Naive thymus-derived CD8-positive, alpha-beta T cell (primary cell): Measurements from ENCODE around the gene PACS1. TPM values are rescaled to one million over a fixed set of nuclear protein-coding genes. Genes with fewer than 3 reads are reported as not detected.
A peak's percentile ranks its signal among the peaks of the same experiment; 100 is the strongest.

Source experiments
- ATAC-seq, 2 donors: fragments of 150-1000 bp; cut with Tn5 transposase in 1 of 2; sonication (Bioruptor Pico), chemical (Tn5 transposase) in 1 of 2; 1 replicate in 1 of 2; 2 replicates in 1 of 2; pipeline ENCODE4 v1.10.0; 2021; ENCODE audit warnings: mild to moderate bottlenecking in 2 of 2, moderate library complexity in 2 of 2
- POLR2A ChIA-PET: fragments of 350-600 bp; sonication (Branson Sonifier 250); formaldehyde crosslinking; loops from one replicate; lab custom pipeline; 2021; ENCODE audit warnings: antibody characterized with exemption; lab: Charles Lee
- DNase-seq, 10 donors: peaks; one replicate each; pipeline versions ENCODE4 v3.0.0 to v3.0.0-alpha.2; 2020 to 2022
- H3K27ac Mint-ChIP-seq, 10 donors: one replicate each; pipeline ENCODE4 v1.8.0; 2020 to 2022; ENCODE audit warnings: mild to moderate bottlenecking in 10 of 10, mixed read lengths in 10 of 10, moderate library complexity in 4 of 10, inconsistent platforms in 1 of 10
- H3K27me3 Mint-ChIP-seq, 5 donors: one replicate each; pipeline ENCODE4 v1.8.0; 2021 to 2022; ENCODE audit warnings: mixed read lengths in 5 of 5
- H3K36me3 Mint-ChIP-seq, 3 donors: one replicate each; pipeline ENCODE4 v1.8.0; 2020 to 2022; ENCODE audit warnings: mixed read lengths in 3 of 3, mild to moderate bottlenecking in 2 of 3, inconsistent platforms in 1 of 3
- H3K4me1 Mint-ChIP-seq, 4 donors: one replicate each; pipeline ENCODE4 v1.8.0; 2021 to 2022; ENCODE audit warnings: mixed read lengths in 4 of 4
- H3K4me3 Mint-ChIP-seq, 10 donors: one replicate each; pipeline ENCODE4 v1.8.0; 2020 to 2022; ENCODE audit warnings: mild to moderate bottlenecking in 10 of 10, mixed read lengths in 10 of 10, moderate library complexity in 6 of 10, inconsistent platforms in 1 of 10
- H3K9me3 Mint-ChIP-seq, 9 donors: one replicate each; pipeline ENCODE4 v1.8.0; 2020 to 2022; ENCODE audit warnings: mixed read lengths in 9 of 9, mild to moderate bottlenecking in 3 of 9, inconsistent platforms in 1 of 9, moderate library complexity in 1 of 9
- polyA plus RNA-seq, 3 donors: library from polyadenylated mRNA; unstranded; fragments of 300-500 nt; fragmentation: Illumina TruSeq; gene quantifications; one replicate each; pipeline ENCODE4 v1.2.3, GENCODE V29; 2021
- total RNA-seq, 8 experiments: library from RNA in 2 of 8; stranded (reverse) in 2 of 8; gene quantifications; one replicate each; pipeline ENCODE4 v1.2.3 and lab custom pipeline; 2021 to 2026

Gene PACS1
- total and polyA plus RNA-seq, 5 experiments from 2014 or later = 35.9 to 317 (median 98.8) TPM

DNA sequence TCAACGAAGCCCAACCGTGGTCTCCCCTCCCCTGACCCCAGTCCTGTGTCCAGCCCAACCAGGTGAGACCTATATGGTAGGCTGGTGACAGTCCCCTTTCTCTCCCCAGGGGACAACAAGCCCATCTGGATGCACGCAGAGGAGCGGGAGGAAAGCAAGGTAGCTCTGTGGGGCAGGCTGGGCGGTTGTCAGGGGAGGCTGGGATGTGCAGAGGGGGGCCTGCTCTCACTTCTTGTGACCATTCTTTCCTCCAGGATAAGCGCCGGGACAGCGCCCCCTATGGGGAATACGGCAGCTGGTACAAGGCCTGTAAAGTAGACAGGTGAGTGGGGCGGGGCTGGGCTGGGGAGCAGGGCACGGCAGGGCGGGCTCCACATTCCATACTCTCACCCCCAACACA is 194.8 kb downstream of the PACS1 start:
- peaks cover 20 to 23% (median 21%) of the 10 kb centered on the region in 4 donors for H3K4me1 Mint-ChIP-seq
- peak overlapping the region in 1 of 10 donors; percentile 2 for H3K4me3 Mint-ChIP-seq
- H3K36me3 Mint-ChIP-seq = peaks cover 3 to 36% (median 5%) of the 10 kb centered on the region in 3 donors
- POLR2A ChIA-PET = interaction anchor here (6.7 kb wide), 1 partner anchor 17 kb away, joined by 102 read pairs; the partner anchor contains the start of gene CNIH2
- peaks cover 0 to 2% (median 0%) of the 10 kb centered on the region in 5 donors for H3K27me3 Mint-ChIP-seq
- ATAC-seq = no peak
- H3K27ac Mint-ChIP-seq = peak overlapping the region in 2 of 10 donors; percentile 63 to 81
- peak in 1 of 10 donors; percentile 36 for DNase-seq
- peaks cover 0 to 2% (median 0%) of the 10 kb centered on the region in 9 donors for H3K9me3 Mint-ChIP-seq

DNA sequence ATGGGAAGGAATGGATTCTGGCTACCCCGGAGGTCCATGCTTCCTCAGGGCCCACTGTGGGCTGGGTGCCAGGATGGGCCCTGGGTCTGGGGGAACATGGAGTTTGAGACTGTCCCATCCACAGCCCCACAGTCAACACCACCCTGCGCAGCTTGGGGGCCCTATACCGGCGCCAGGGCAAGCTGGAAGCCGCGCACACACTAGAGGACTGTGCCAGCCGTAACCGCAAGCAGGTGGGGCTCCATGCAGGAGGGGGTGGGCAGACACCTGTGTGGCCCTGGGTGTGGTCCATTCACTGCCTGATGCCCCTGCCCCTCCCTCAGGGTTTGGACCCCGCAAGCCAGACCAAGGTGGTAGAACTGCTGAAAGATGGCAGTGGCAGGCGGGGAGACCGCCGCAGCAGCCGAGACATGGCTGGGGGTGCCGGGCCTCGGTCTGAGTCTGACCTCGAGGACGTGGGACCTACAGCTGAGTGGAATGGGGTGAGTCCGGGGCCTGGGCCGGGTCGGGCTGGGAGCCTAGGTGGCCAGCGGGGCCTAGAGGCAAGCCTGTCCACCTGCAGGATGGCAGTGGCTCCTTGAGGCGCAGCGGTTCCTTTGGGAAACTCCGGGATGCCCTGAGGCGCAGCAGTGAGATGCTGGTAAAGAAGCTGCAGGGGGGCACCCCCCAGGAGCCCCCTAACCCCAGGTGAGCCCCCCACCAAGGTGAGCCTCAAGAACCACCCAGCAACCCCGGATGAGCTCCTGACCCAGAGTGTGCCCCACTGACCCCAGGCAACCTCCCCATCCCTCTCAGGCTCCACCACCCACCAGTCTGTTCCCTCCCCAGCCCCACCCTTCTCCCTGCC is 195.7 kb downstream of the PACS1 start:
- no peak for DNase-seq
- no peak for ATAC-seq
- Mint-ChIP-seq H3K27ac (peak overlapping the region in 1 of 10 donors; percentile 27), H3K36me3 (peaks cover 3 to 35% (median 5%) of the 10 kb centered on the region in 3 donors), H3K27me3 (peaks cover 0 to 2% (median 0%) of the 10 kb centered on the region in 5 donors), H3K4me3 (peak overlapping the region in 3 of 10 donors; percentile 7 to 22 (median 20)), H3K9me3 (peaks cover 0 to 2% (median 0%) of the 10 kb centered on the region in 9 donors), H3K4me1 (peaks cover 21 to 30% (median 29%) of the 10 kb centered on the region in 4 donors)
- POLR2A ChIA-PET = interaction anchor here (4.2 to 6.7 kb wide), 2 partner anchors 16 to 23 kb away, joined by 27 to 102 read pairs; partner anchors contain the start of genes CNIH2 and YIF1A

DNA sequence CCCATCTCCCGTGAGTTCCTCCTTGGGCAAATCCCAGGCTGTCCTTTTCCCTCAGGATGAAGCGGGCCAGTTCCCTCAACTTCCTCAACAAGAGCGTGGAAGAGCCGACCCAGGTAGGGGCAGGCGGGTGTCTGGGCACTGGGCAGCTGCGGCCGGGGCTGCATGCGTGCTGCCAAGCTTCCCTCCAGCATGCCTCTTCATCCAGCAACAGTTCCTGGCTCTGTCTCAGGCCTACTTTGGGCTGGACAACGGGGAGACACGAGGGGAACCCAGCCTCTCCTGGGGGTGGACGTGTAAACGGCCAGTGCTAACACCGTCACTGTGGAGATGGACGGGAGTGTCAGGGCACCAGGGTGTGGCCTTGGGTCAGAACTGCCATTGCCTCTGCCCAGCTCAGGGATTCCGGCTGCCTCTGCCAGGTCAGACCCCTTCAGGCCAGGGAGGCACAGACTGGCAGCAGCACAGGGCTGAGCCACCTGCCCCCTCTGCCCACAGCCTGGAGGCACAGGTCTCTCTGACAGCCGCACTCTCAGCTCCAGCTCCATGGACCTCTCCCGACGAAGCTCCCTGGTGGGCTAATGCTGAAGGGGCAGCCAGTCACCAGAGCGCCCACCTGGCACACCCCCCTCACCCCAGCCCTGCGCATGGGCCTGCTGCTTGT is 196.4 kb downstream of the PACS1 start:
- Mint-ChIP-seq H3K4me1 (peaks cover 22 to 36% (median 31%) of the 10 kb centered on the region in 4 donors), H3K4me3 (peak overlapping the region; percentile 69 to 98 (median 93)), H3K27me3 (peaks cover 0 to 2% (median 0%) of the 10 kb centered on the region in 5 donors), H3K9me3 (peaks cover 0 to 2% (median 0%) of the 10 kb centered on the region in 9 donors), H3K27ac (peak overlapping the region in 8 of 10 donors; percentile 86 to 100 (median 97)), H3K36me3 (peaks cover 3 to 34% (median 5%) of the 10 kb centered on the region in 3 donors)
- DNase-seq (no peak), ATAC-seq (no peak)
- POLR2A ChIA-PET = interaction anchor here (0.7 to 6.7 kb wide), 5 partner anchors 16 to 407 kb away, joined by 3 to 102 read pairs (median 8); partner anchors contain the start of genes CNIH2, RBM4 and YIF1A

DNA sequence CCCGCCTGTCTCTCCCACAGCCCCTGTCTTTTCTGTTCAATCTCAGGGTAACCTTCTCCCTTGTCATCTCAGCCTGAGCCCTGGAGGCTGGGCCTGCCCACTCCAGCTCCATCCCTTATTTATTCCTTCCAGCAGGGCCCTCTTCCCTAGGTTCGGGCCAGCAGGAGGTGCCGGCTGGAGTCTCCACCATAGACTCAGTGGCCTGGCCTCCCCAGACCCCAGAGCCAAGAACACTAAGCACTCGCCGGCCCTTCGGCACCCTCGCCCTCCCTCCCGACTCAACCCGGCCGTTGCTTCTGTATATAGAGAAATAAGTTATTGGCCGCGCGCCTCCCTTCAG is 196.9 kb downstream of the PACS1 start:
- Mint-ChIP-seq H3K27me3 (peaks cover 0 to 2% (median 0%) of the 10 kb centered on the region in 5 donors), H3K27ac (peak overlapping the region; percentile 80 to 100 (median 93)), H3K36me3 (peaks cover 3 to 37% (median 5%) of the 10 kb centered on the region in 3 donors), H3K4me3 (peak overlapping the region; percentile 69 to 98 (median 93)), H3K4me1 (peaks cover 20 to 41% (median 34%) of the 10 kb centered on the region in 4 donors), H3K9me3 (peaks cover 0 to 2% (median 0%) of the 10 kb centered on the region in 9 donors)
- POLR2A ChIA-PET = interaction anchor here (0.7 to 6.7 kb wide), 13 partner anchors 15 to 1150 kb away, joined by 3 to 102 read pairs (median 8); partner anchors contain the start of genes BANF1, BRMS1, CD248 and CNIH2
- no peak for DNase-seq
- no peak for ATAC-seq

DNA sequence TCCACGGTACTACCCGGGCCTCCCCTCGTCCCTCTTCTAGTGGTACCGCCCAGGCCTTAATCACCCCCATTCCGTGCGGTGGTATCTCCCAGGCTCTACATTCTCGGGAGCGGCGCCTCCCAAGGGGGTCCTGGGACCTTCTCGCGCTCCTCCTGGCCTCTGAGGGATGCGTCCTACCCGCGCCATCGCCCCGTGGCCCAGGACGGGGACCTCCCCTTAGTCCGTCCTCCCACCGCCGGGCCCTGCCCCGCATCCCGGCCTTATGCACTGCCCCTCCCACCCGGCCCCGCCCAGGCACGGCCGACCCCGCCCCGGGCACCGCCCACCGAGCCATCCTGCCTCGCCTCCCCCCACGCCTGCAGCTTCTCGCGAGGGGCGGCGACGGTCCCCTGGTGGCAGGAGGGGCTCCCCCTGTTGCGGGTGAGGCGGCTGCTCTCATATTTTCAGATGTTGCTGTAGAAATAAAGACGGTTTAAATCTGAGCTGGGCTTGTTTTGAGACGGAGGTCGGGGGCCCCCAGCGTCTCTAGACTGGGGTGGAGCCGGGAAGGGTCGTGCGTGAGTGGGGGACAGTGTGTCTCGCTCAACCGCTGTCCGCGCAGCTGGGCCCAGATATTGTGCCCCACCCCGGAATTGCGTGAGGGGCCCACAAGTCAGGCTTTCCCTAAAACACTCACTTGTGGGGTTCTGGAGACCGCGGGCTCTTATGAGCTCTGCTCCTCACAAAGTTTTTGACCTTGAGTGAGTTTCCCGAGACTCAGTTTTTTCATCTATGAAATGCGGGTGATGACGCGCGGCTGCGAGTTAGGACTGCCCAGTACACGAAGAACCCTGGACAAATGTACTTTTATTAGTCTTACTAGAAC is 197.5 kb downstream of the PACS1 start:
- Mint-ChIP-seq H3K36me3 (peaks cover 3 to 38% (median 5%) of the 10 kb centered on the region in 3 donors), H3K4me1 (peaks cover 21 to 46% (median 38%) of the 10 kb centered on the region in 4 donors), H3K9me3 (peaks cover 0 to 2% (median 0%) of the 10 kb centered on the region in 9 donors), H3K27me3 (peaks cover 0 to 2% (median 0%) of the 10 kb centered on the region in 5 donors), H3K27ac (peak overlapping the region; percentile 95 to 100 (median 99)), H3K4me3 (peak overlapping the region; percentile 89 to 98 (median 94))
- DNase-seq (peak; percentile 85 to 94 (median 88)), ATAC-seq (peak; percentile 65)
- POLR2A ChIA-PET = interaction anchor here (0.5 to 6.7 kb wide), 16 partner anchors 15 to 1151 kb away, joined by 3 to 102 read pairs (median 6); partner anchors contain the start of genes BANF1, BRMS1, CCDC85B and CD248

DNA sequence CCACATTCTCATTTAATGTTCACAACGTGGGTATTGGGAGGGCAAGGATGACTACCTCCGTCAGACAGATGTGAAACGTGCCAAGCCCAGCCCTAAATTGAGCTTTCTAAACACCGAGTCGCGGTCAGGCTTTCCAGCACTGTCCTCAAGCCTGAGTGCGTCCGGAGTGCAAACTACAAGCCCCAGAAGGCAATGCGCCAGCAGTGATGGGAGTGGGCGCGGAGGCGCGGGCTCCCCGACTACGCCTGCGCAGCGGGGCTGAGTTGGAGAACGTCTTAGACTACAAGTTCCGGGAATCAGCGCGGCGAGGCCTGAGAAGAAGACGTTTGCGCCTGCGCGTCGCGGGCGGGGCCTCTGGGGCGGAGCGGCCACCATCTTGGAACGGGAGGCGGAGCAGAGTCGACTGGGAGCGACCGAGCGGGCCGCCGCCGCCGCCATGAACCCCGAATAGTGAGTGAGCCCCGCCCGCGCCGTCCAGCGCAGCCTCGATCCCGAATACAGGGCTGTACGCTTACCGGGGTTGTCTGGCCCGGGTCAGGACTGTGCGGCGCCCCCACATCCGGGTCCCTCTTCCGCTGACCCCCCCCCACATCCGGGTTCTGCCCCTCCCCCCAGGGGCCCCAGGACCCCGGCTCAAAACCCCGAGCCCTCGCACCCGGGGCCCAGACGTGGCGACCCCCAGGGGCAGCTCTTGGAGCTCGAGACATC is 198.3 kb downstream of the PACS1 start, which contains the start of gene RAB1B:
TSS of gene RAB1B (plus strand) at position 396 of the 708 bp plus-strand sequence. CDS start at position 437, 41 bp downstream.
- Mint-ChIP-seq H3K36me3 (peaks cover 3 to 40% (median 7%) of the 10 kb centered on the region in 3 donors), H3K27ac (peak within 1 kb of the TSS; percentile 95 to 100 (median 99)), H3K4me3 (peak within 1 kb of the TSS; percentile 89 to 98 (median 94)), H3K9me3 (peaks cover 0 to 2% (median 0%) of the 10 kb centered on the region in 9 donors), H3K27me3 (peaks cover 0 to 2% (median 0%) of the 10 kb centered on the region in 5 donors), H3K4me1 (peaks cover 23 to 50% (median 45%) of the 10 kb centered on the region in 4 donors)
- peak; percentile 76 to 80 for ATAC-seq
- peak; percentile 98 to 100 (median 100) for DNase-seq
- POLR2A ChIA-PET = interaction anchor here (0.6 to 6.7 kb wide), 18 partner anchors 14 to 1151 kb away, joined by 3 to 102 read pairs (median 5); partner anchors contain the start of genes BRMS1, CCDC85B, CD248 and CNIH2

DNA sequence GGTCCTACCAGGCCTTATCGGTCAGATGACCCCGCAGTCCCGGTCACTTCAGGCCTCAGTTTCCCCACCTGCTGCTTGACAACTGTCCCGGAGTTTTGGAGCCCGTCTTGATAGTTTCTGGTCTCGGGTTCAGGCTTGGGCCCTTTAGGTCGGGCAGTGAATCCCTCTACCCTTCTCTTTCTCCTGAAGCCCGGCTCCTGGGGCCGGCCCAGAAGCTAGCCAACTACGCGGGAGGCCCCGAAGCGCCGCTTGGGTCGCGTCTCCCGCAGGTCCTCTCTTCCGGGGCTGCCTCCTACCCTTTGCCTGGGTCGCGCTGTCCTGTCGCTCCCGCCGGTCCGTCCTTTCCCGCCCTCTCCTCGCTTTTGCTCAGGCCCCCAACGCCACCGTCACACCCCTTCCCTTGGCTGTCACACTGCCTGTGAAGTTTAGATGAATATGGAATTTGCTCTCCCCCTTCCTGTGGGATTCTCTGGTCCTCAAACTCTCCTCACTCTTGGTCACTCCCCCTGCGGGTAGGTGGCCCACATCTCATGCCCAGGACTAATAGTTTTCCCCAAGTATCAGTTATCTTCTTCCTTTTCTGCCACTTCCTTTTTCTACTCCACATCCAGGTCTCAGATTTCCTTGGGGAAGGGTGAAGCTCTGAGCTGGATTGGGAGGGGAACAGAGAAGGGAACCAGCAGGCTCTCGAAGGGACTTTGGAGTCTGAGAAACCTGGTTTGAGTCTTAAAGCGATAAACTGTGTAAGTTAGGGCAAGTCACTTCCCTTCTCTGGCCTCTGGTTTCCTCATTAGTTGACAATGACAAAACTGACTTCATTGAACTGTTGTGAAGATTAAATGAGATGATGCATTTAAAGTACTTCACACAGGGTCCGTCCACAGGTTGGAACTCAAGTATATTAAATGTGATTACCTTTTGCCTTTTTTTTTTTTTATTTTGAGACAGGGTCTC is 199.2 kb downstream of the PACS1 start:
- Mint-ChIP-seq H3K9me3 (peaks cover 0 to 2% (median 0%) of the 10 kb centered on the region in 9 donors), H3K4me1 (peaks cover 27 to 54% (median 48%) of the 10 kb centered on the region in 4 donors), H3K4me3 (peak overlapping the region; percentile 89 to 98 (median 94)), H3K36me3 (peaks cover 3 to 47% (median 8%) of the 10 kb centered on the region in 3 donors), H3K27ac (peak overlapping the region; percentile 95 to 100 (median 98)), H3K27me3 (peaks cover 0 to 2% (median 0%) of the 10 kb centered on the region in 5 donors)
- ATAC-seq (no peak), DNase-seq (no peak)
- POLR2A ChIA-PET = interaction anchor here (0.6 to 6.7 kb wide), 11 partner anchors 13 to 1074 kb away, joined by 3 to 102 read pairs (median 4); partner anchors contain the start of genes CCDC85B, CNIH2, PCNX3 and RELA

DNA sequence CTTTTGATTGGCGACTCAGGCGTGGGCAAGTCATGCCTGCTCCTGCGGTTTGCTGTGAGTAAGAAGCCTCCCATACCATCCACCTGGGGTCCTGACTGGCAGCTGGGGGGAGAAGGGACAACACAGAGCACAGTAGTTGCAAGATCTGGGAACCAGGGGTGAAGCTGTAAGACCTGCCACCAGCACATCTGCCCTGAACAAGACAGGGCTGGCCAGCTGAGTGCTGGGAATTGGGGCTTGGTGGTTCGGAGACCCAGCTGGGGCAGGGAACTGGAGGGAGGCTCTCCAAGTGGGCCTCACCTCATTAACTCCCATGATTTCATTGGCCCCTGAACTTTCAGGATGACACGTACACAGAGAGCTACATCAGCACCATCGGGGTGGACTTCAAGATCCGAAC is 201.7 kb downstream of the PACS1 start:
- POLR2A ChIA-PET = interaction anchor here (0.5 to 0.6 kb wide), 2 partner anchors 53 to 203 kb away, joined by 3 read pairs; no protein-coding TSS in a partner anchor
- Mint-ChIP-seq H3K9me3 (peaks cover 0 to 2% (median 0%) of the 10 kb centered on the region in 9 donors), H3K27ac (peak overlapping the region in 5 of 10 donors; percentile 24 to 82 (median 78)), H3K4me3 (peak overlapping the region in 4 of 10 donors; percentile 6 to 80 (median 43)), H3K4me1 (peaks cover 27 to 52% (median 51%) of the 10 kb centered on the region in 4 donors), H3K36me3 (peaks cover 2 to 60% (median 8%) of the 10 kb centered on the region in 3 donors), H3K27me3 (peaks cover 0 to 2% (median 0%) of the 10 kb centered on the region in 5 donors)
- DNase-seq (no peak), ATAC-seq (no peak)

DNA sequence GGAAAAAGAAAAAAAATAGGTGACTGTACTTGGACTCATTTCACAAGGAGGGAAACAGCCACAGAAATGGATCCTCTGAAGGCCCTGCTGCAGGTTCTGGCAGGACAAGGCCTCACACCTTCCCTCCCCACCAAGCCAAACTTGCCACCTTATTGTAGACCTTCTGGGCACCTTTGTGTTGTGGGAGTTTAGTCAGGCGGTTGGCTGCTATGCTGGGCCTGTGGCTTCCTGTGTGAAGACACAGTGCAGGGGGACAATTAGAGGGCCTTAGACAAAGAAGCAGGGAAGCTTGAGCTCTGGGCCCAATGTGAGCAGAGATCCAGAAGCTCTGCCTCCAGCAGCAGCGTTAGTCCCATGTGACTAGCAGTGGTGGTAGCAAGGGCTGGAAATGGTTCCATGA is 202.5 kb downstream of the PACS1 start:
- DNase-seq = no peak
- peaks cover 2 to 60% (median 8%) of the 10 kb centered on the region in 3 donors for H3K36me3 Mint-ChIP-seq
- H3K9me3 Mint-ChIP-seq = peaks cover 0 to 2% (median 0%) of the 10 kb centered on the region in 9 donors
- H3K4me3 Mint-ChIP-seq = peak overlapping the region in 4 of 10 donors; percentile 11 to 80 (median 50)
- POLR2A ChIA-PET = no interaction called here
- H3K4me1 Mint-ChIP-seq = peaks cover 26 to 53% (median 51%) of the 10 kb centered on the region in 4 donors
- no peak for ATAC-seq
- H3K27me3 Mint-ChIP-seq = peaks cover 0 to 2% (median 0%) of the 10 kb centered on the region in 5 donors
- H3K27ac Mint-ChIP-seq = peak overlapping the region in 5 of 10 donors; percentile 29 to 89 (median 63)
